IMR-90 (cell line): Measurements from ENCODE around the gene NFIA. TPM values are rescaled to one million over a fixed set of nuclear protein-coding genes. Genes with fewer than 3 reads are reported as not detected.

Experiments used
- ATAC-seq: fragments of 200-7000 bp; cut with Tn5 transposase; 2 replicates; pipeline ENCODE4 v1.9.1; 2020; ENCODE audit warnings: low read depth, mild to moderate bottlenecking, moderate library complexity
- BruUV-seq: library from RNA; stranded (reverse); fragments of 400-500 nt; replicated peaks from 2 replicates; lab custom pipeline; 2021; lab: Mats Ljungman, UMichigan
- CTCF ChIA-PET: fragments of 300-600 bp; formaldehyde crosslinking; extraction: SDS; loops from one replicate; lab custom pipeline; 2021; ENCODE audit warnings: antibody characterized with exemption; lab: Yijun Ruan, JAX
- POLR2A ChIA-PET: fragments of 300-600 bp; sonication (Branson Sonifier 250); formaldehyde crosslinking; loops from one replicate; lab custom pipeline; 2022; ENCODE audit warnings: antibody characterized with exemption; ENCODE audit not compliant: unreplicated experiment; lab: Charles Lee
- DNase-seq: peaks from one replicate; pipeline ENCODE4 v3.0.0; 2013
- H2AFZ ChIP-seq: replicated peaks from 2 replicates; pipeline ENCODE3; 2013; ENCODE audit warnings: low read length, mild to moderate bottlenecking; ENCODE audit not compliant: poor library complexity
- H2AK5ac ChIP-seq: 2 replicates; pipeline ENCODE4 v1.6.1; 2013; ENCODE audit warnings: low read depth, low read length, inconsistent platforms
- H2AK9ac ChIP-seq: replicated peaks from 2 replicates; pipeline ENCODE3; 2013; ENCODE audit warnings: mild to moderate bottlenecking, low read depth, low read length, moderate library complexity; ENCODE audit not compliant: poor library complexity
- H2BK120ac ChIP-seq: 2 replicates; pipeline ENCODE4 v1.6.1; 2013; ENCODE audit warnings: low read depth, low read length, inconsistent platforms
- H2BK15ac ChIP-seq: 3 replicates; pipeline ENCODE4 v1.6.1; 2013; ENCODE audit warnings: low read depth, low read length, inconsistent platforms
- H2BK20ac ChIP-seq: 2 replicates; pipeline ENCODE4 v1.6.1; 2013; ENCODE audit warnings: low read depth, mild to moderate bottlenecking, inconsistent platforms, low read length, moderate library complexity
- H2BK5ac ChIP-seq: 2 replicates; pipeline ENCODE4 v1.6.1; 2013; ENCODE audit warnings: mild to moderate bottlenecking, low read depth, low read length, inconsistent platforms; ENCODE audit not compliant: poor library complexity, severe bottlenecking
- H3K14ac ChIP-seq: replicated peaks from 2 replicates; pipeline ENCODE4 v1.6.1; 2013; ENCODE audit warnings: low read depth, low read length, inconsistent platforms
- H3K18ac ChIP-seq: 2 replicates; pipeline ENCODE4 v1.6.1; 2013; ENCODE audit warnings: low read depth, low read length, control low read depth
- H3K23ac ChIP-seq: 2 replicates; pipeline ENCODE4 v1.6.1; 2013; ENCODE audit warnings: low read depth, low read length, inconsistent platforms
- H3K27ac ChIP-seq: 2 replicates; pipeline ENCODE4 v1.5.1; 2013; ENCODE audit warnings: mild to moderate bottlenecking, control low read depth, low read length; ENCODE audit not compliant: insufficient read depth
- H3K27me3 ChIP-seq: 2 replicates; pipeline ENCODE4 v1.6.1; 2013; ENCODE audit warnings: low read length; ENCODE audit not compliant: control insufficient read depth, insufficient read depth
- H3K36me3 ChIP-seq: 2 replicates; pipeline ENCODE4 v1.6.1; 2013; ENCODE audit warnings: low read length, mixed read lengths; ENCODE audit not compliant: control insufficient read depth, insufficient read depth
- H3K4ac ChIP-seq: 2 replicates; pipeline ENCODE4 v1.6.1; 2013; ENCODE audit warnings: low read depth, low read length, inconsistent platforms
- H3K4me1 ChIP-seq: 2 replicates; pipeline ENCODE4 v1.6.1; 2013; ENCODE audit warnings: low read length, mixed read lengths; ENCODE audit not compliant: control insufficient read depth, insufficient read depth
- H3K4me2 ChIP-seq: 2 replicates; pipeline ENCODE4 v1.6.1; 2013; ENCODE audit warnings: low read depth, mild to moderate bottlenecking, control low read depth, low read length, moderate library complexity
- H3K4me3 ChIP-seq: 2 replicates; pipeline ENCODE4 v1.5.1; 2013; ENCODE audit warnings: low read depth, mild to moderate bottlenecking, control low read depth, low read length, moderate library complexity; ENCODE audit not compliant: insufficient read depth
- H3K56ac ChIP-seq: 2 replicates; pipeline ENCODE4 v1.6.1; 2013; ENCODE audit warnings: low read length, inconsistent platforms; ENCODE audit not compliant: insufficient read depth; ENCODE audit errors: extremely low read depth
- H3K79me1 ChIP-seq, 2 experiments: 2 replicates each; pipeline ENCODE4 v1.6.1; 2013; ENCODE audit warnings: low read length in 2 of 2, inconsistent platforms in 1 of 2, low read depth in 1 of 2
- H3K9ac ChIP-seq: 2 replicates; pipeline ENCODE4 v1.6.1; 2013; ENCODE audit warnings: low read depth, low read length, control low read depth
- H3K9me1 ChIP-seq: 2 replicates; pipeline ENCODE4 v1.6.1; 2013; ENCODE audit warnings: low read length, inconsistent platforms; ENCODE audit not compliant: insufficient read depth
- H3K9me3 ChIP-seq: 2 replicates; pipeline ENCODE4 v1.6.1; 2013; ENCODE audit warnings: low read length; ENCODE audit not compliant: control insufficient read depth, insufficient read depth
- H4K20me1 ChIP-seq: 2 replicates; pipeline ENCODE4 v1.6.1; 2013; ENCODE audit warnings: low read length, inconsistent platforms; ENCODE audit not compliant: insufficient read depth
- H4K5ac ChIP-seq: 2 replicates; pipeline ENCODE4 v1.6.1; 2013; ENCODE audit warnings: mild to moderate bottlenecking, low read depth, low read length, control low read depth
- H4K8ac ChIP-seq, 2 experiments: 2 replicates each; pipeline ENCODE4 v1.6.1; 2013; ENCODE audit warnings: low read depth in 2 of 2, low read length in 2 of 2, control low read depth in 1 of 2, inconsistent platforms in 1 of 2
- H4K91ac ChIP-seq: 2 replicates; pipeline ENCODE4 v1.6.1; 2013; ENCODE audit warnings: low read depth, low read length, inconsistent platforms; ENCODE audit not compliant: insufficient read depth
- BHLHE40 ChIP-seq: fragments of 150-350 bp; IDR thresholded peaks from 2 replicates; pipeline ENCODE4 v1.6.1; 2016; ENCODE audit warnings: mild to moderate bottlenecking, low read depth, low read length
- CEBPB ChIP-seq: IDR thresholded peaks from 2 replicates; pipeline ENCODE4 v1.6.1; 2012; ENCODE audit warnings: low read depth, low read length, improper control_type of control experiment
- CHD1 ChIP-seq: IDR thresholded peaks from 2 replicates; pipeline ENCODE4 v1.6.1; 2012; ENCODE audit warnings: low read depth, low read length, improper control_type of control experiment
- CTCF ChIP-seq: conservative IDR thresholded peaks from 2 replicates; pipeline ENCODE4 v1.5.1; 2012; ENCODE audit warnings: mild to moderate bottlenecking, low read depth, low read length, improper control_type of control experiment
- ELK1 ChIP-seq: fragments of 150-350 bp; IDR thresholded peaks from 2 replicates; pipeline ENCODE4 v1.6.1; 2016; ENCODE audit warnings: low read depth, mild to moderate bottlenecking, low read length, moderate library complexity, borderline replicate concordance
- FOS ChIP-seq: fragments of 150-350 bp; IDR thresholded peaks from 2 replicates; pipeline ENCODE4 v1.6.1; 2016; ENCODE audit warnings: low read depth, low read length
- MAFK ChIP-seq: IDR thresholded peaks from 2 replicates; pipeline ENCODE4 v1.6.1; 2012; ENCODE audit warnings: low read depth, low read length, improper control_type of control experiment
- MAZ ChIP-seq: IDR thresholded peaks from 2 replicates; pipeline ENCODE4 v1.6.1; 2012; ENCODE audit warnings: low read depth, mild to moderate bottlenecking, low read length, improper control_type of control experiment, moderate library complexity, borderline replicate concordance
- MXI1 ChIP-seq: IDR thresholded peaks from 2 replicates; pipeline ENCODE4 v1.6.1; 2012; ENCODE audit warnings: low read depth, mild to moderate bottlenecking, low read length, moderate library complexity, borderline replicate concordance
- NFE2L2 ChIP-seq: fragments of 150-350 bp; IDR thresholded peaks from 2 replicates; pipeline ENCODE4 v1.6.1; 2016; ENCODE audit warnings: low read depth, mild to moderate bottlenecking, low read length
- POLR2A ChIP-seq: IDR thresholded peaks from 2 replicates; pipeline ENCODE4 v1.6.1; 2012; ENCODE audit warnings: mild to moderate bottlenecking, low read depth, low read length
- RAD21 ChIP-seq: IDR thresholded peaks from 2 replicates; pipeline ENCODE4 v1.6.1; 2012; ENCODE audit warnings: low read length, improper control_type of control experiment
- RFX5 ChIP-seq: IDR thresholded peaks from 2 replicates; pipeline ENCODE4 v1.8.0; 2012; ENCODE audit warnings: low read depth, mild to moderate bottlenecking, low read length, moderate library complexity
- SMC3 ChIP-seq: fragments of 150-350 bp; IDR thresholded peaks from 2 replicates; pipeline ENCODE4 v1.6.1; 2016; ENCODE audit warnings: low read depth, mild to moderate bottlenecking, antibody characterized with exemption, low read length, moderate library complexity
- USF2 ChIP-seq: fragments of 150-350 bp; IDR thresholded peaks from 2 replicates; pipeline ENCODE4 v1.6.1; 2017; ENCODE audit warnings: mild to moderate bottlenecking, antibody characterized with exemption, low read length, low read depth
- WGBS, 2 experiments: methylation state at CpG; one replicate each; pipeline versions ENCODE4 v1.1.5 to v1.1.7; 2013; ENCODE audit warnings: missing lambda C conversion rate in 2 of 2; ENCODE audit not compliant: insufficient read length in 1 of 2; ENCODE audit errors: extremely low coverage in 2 of 2; 5-methylcytosine and 5-hydroxymethylcytosine counted together
- dilution Hi-C: fragments of 300-500 bp; cut with HindIII; formaldehyde crosslinking; loops from one replicate; pipeline ENCODE4 v1.14.3; 2018; ENCODE audit warnings: low sequenced_read_pairs; ENCODE audit not compliant: unreplicated experiment
- in situ Hi-C: fragments of 300-500 bp; cut with MboI; formaldehyde crosslinking; loops from 3 replicates; pipeline ENCODE4 v1.14.3; 2019; ENCODE audit warnings: low sequenced_read_pairs, inconsistent platforms, mixed read lengths
- intact Hi-C: fragments of 100-400 bp; cut with micrococcal nuclease; formaldehyde crosslinking; loops from 2 replicates; pipeline ENCODE4 v1.10.0; 2022
- polyA plus RNA-seq, 3 experiments: library from polyadenylated mRNA; depleted of rRNA; stranded (reverse); fragments of >200 nt; gene quantifications; 2 replicates each; pipeline ENCODE4 v1.2.3, GENCODE V29; 2012; ENCODE audit warnings: low replicate concordance in 1 of 3
- total RNA-seq: library from RNA; depleted of rRNA; stranded (reverse); fragments of >200 nt; gene quantifications from 2 replicates; pipeline ENCODE4 v1.2.3, GENCODE V29; 2012

NFIA gene
- total and polyA plus RNA-seq, 2 of the 4 experiments (the other 2 are of a cell fraction), result 1.6 to 2.2 TPM

- TF ChIP-seq MAZ (no peak), POLR2A (no peak), SMC3 (no peak), FOS (no peak), RFX5 (no peak)
These were observed 75.2 kb downstream of the NFIA start (continued) for GRCh38 chr1:61157468-61157987.

GRCh38 chr1:61158591-61158990 lies 76.2 kb downstream of the NFIA start:
- Histone ChIP-seq H2BK120ac (no peak overlapping the region), H3K27ac (no peak overlapping the region), H3K36me3 (no peaks in the 10 kb centered on the region), H4K20me1 (no peaks in the 10 kb centered on the region), H2AK5ac (no peak overlapping the region), H3K27me3 (no peaks in the 10 kb centered on the region), H2AFZ (no peak overlapping the region), H3K9me3 (no peaks in the 10 kb centered on the region), H3K4ac (no peak overlapping the region), H4K8ac (no peak overlapping the region), H3K23ac (no peak overlapping the region), H3K9me1 (no peaks in the 10 kb centered on the region), H2BK20ac (no peak overlapping the region), H3K18ac (no peak overlapping the region), H2BK15ac (no peak overlapping the region), H3K9ac (no peak overlapping the region), H3K56ac (no peak overlapping the region), H3K4me3 (no peak overlapping the region), H3K4me2 (no peak overlapping the region), H3K79me1 (no peaks in the 10 kb centered on the region), H2AK9ac (no peak overlapping the region), H3K14ac (no peak overlapping the region), H4K91ac (no peak overlapping the region), H4K5ac (no peak overlapping the region), H2BK5ac (no peak overlapping the region), H3K4me1 (peaks cover 9% of the 10 kb centered on the region)
- no peak for DNase-seq
- intact Hi-C loops (no loop called here), in situ Hi-C loops (no loop called here), dilution Hi-C loops (no loop called here)
- no peak for ATAC-seq
- ChIA-PET POLR2A (no interaction called here), CTCF (no interaction called here)
- BruUV-seq, result no TSS peak
- no CpG with 5 or more reads among the region's 3 CpGs for WGBS, 2 experiments
- TF ChIP-seq CEBPB, result no peak
- no peak for TF ChIP-seq ELK1
- TF ChIP-seq MAFK, result no peak
- no peak for TF ChIP-seq RAD21
- TF ChIP-seq SMC3, result no peak
- no peak for TF ChIP-seq RFX5
- no peak for TF ChIP-seq NFE2L2
- TF ChIP-seq POLR2A, result no peak
- TF ChIP-seq BHLHE40, result no peak
- TF ChIP-seq MXI1, result no peak
- no peak for TF ChIP-seq CHD1
- no peak for TF ChIP-seq USF2
- no peak for TF ChIP-seq CTCF
